Activated CD8-positive, alpha-beta memory T cell treated with anti-CD3 and anti-CD28 coated beads for 4 hours (primary cell): Measurements from ENCODE around the gene NUDT9.
"Not testable (repeated sequence)": the region's sequence is repeated elsewhere in the genome, so short reads cannot be mapped to it uniquely, and the experiment has no call there.

Experiments
- DNase-seq, 2 donors: peaks; one replicate each; pipeline ENCODE4 v3.0.0-alpha.2; 2020; ENCODE audit warnings: low read depth in 2 of 2

Gene NUDT9

GRCh38 chr4:87409420-87409939 is 12.9 kb upstream of the NUDT9 start:
- DNase-seq = no peak

GRCh38 chr4:87410157-87410556 is 12.2 kb upstream of the NUDT9 start:
- no peak for DNase-seq

GRCh38 chr4:87410679-87411078 is 11.7 kb upstream of the NUDT9 start:
- no peak for DNase-seq

GRCh38 chr4:87414816-87415215 is 7.6 kb upstream of the NUDT9 start:
- no peak for DNase-seq

GRCh38 chr4:87416965-87417364 is 5.4 kb upstream of the NUDT9 start:
- DNase-seq = no peak

GRCh38 chr4:87418410-87418809 is 4.0 kb upstream of the NUDT9 start:
- DNase-seq = not testable (repeated sequence)

GRCh38 chr4:87419578-87420249 is 2.7 kb upstream of the NUDT9 start:
- DNase-seq = no peak

GRCh38 chr4:87420276-87420830 is 2.0 kb upstream of the NUDT9 start:
- DNase-seq = no peak

GRCh38 chr4:87423317-87424098 is 1.1 kb downstream of the NUDT9 start:
- no peak for DNase-seq

- DNase-seq = not testable (repeated sequence)
Measured at GRCh38 chr4:87424099-87424543, 1.7 kb downstream of the NUDT9 start.

GRCh38 chr4:87425711-87426110 is 3.3 kb downstream of the NUDT9 start:
- DNase-seq = no peak

- no peak for DNase-seq
Measured at GRCh38 chr4:87426865-87427517, 4.6 kb downstream of the NUDT9 start.

GRCh38 chr4:87427518-87427868 is 5.1 kb downstream of the NUDT9 start:
- no peak for DNase-seq

GRCh38 chr4:87428979-87429378 is 6.6 kb downstream of the NUDT9 start:
- no peak for DNase-seq

GRCh38 chr4:87430038-87430437 is 7.7 kb downstream of the NUDT9 start:
- DNase-seq = no peak

- DNase-seq = no peak
Measured at GRCh38 chr4:87433342-87433741, 11.0 kb downstream of the NUDT9 start.

GRCh38 chr4:87442889-87443288 is 20.5 kb downstream of the NUDT9 start:
- DNase-seq = no peak

GRCh38 chr4:87444741-87445140 is 22.4 kb downstream of the NUDT9 start:
- no peak for DNase-seq

- no peak for DNase-seq
Measured at GRCh38 chr4:87445964-87446363, 23.6 kb downstream of the NUDT9 start.

GRCh38 chr4:87446375-87446774 is 24.0 kb downstream of the NUDT9 start:
- not testable (repeated sequence) for DNase-seq

GRCh38 chr4:87451537-87451936 is 29.2 kb downstream of the NUDT9 start:
- no peak for DNase-seq

GRCh38 chr4:87458913-87459312 is 36.5 kb downstream of the NUDT9 start:
- DNase-seq = no peak
